Measurements from ENCODE around the gene LPAR2.
"Not testable (repeated sequence)": the region's sequence is repeated elsewhere in the genome, so short reads cannot be mapped to it uniquely, and the experiment has no call there.

The LPAR2 gene

GRCh38 chr19:19598728-19599451, 29.1 kb downstream of the LPAR2 start:
- DNase-seq: not testable (repeated sequence)

GRCh38 chr19:19597809-19598306, 30.2 kb downstream of the LPAR2 start:
- no peak for DNase-seq

DNA sequence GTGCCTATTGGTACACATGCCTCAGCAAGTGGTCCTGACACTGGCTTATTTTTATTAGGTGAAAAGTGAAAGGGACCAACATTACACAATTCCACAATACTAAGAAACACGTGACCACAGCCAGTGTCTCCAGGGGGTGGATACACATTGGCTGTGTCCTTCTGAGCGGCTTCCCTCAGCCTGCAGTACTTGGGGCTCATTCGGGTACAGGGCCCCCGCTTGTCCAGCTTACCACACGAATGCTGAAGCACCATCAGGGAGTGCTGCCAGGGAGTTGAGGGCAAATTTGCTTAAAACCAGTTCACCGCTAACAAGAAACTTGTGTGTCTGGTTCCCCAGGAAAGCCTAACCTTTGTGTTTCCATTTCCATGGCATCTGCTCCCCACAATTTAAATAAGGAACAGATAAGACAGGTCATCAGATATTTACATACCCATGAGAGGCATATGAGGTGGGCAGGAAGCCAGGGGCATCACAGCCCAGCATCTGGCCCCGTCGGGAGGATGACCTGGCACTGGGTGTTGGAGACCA, 32.8 kb downstream of the LPAR2 start:
- no peak for DNase-seq

GRCh38 chr19:19594381-19594780, 33.6 kb downstream of the LPAR2 start:
- DNase-seq: no peak

GRCh38 chr19:19592690-19593089, 35.3 kb downstream of the LPAR2 start:
- DNase-seq: no peak

GRCh38 chr19:19591133-19591825, 36.7 kb downstream of the LPAR2 start:
- no peak for DNase-seq

- DNase-seq: no peak
Measured at GRCh38 chr19:19588546-19588945, 39.5 kb downstream of the LPAR2 start.

DNA sequence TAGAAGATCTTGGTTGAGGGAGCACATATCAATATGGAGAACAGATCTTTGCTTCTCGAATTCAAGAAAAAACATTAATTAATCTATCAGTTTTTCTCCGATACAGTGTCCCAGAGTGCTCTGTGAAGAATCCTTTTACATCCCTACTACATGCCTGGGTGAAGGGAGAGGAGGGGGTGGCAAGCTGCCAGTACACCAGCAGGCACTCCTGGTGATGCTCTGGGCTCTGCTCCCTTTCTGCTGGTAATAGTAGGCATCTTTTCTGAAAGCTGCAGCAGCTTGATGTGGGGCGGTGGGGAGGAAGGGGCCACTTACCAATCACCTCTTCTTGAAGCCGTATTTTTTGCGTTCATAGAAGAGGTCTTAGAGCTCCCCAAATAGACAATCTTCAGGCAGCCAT, 40.2 kb downstream of the LPAR2 start:
- DNase-seq: no peak

GRCh38 chr19:19584356-19584755, 43.7 kb downstream of the LPAR2 start:
- DNase-seq: no peak

DNA sequence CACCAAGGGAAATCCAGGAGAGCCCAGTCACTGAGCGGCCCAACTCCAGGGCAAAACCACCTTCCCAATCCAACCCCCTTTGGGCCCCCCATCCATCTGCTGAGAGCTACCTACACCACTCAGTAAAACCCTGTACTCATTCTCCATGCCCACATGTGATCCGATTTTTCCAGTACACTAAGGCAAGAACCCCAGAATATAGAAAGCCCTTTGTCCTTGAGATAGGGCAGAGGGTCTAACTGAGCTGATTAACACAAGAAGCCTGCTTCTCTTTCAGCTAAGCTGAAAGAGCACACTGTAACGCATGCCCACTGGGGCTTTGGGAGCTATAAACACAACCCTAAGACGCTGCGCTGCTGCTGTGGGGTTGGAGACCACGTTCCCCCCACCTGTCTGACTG, 45.5 kb downstream of the LPAR2 start:
- no peak for DNase-seq

- no peak for DNase-seq
Measured at GRCh38 chr19:19581391-19581790, 46.6 kb downstream of the LPAR2 start.

- DNase-seq: no peak
Measured at GRCh38 chr19:19580418-19580817, 47.6 kb downstream of the LPAR2 start.

- no peak for DNase-seq
Measured at GRCh38 chr19:19579533-19580361, 48.3 kb downstream of the LPAR2 start.

- no peak for DNase-seq
Measured at GRCh38 chr19:19578252-19578651, 49.8 kb downstream of the LPAR2 start.

DNA sequence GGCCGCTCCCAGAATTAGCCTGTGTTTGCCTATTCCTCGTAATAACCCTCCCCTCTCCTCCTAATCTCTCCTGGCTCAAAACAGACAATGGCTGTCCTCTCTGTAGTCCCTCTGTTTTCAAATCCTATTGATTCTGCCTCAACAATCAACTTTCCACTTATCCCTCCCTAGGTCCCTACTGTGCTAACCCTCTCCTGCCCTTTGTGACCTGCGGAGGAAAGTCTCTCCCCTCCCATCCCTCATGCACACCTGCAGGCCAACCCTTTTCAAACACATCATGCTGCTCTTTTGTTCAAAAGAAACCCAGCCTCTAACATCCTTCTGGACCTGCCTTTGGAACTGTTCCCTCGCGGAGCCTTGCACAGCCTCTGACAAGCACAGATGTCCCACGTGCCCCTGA, 52.6 kb downstream of the LPAR2 start:
- DNase-seq: no peak
